NCI-H128 (cell line): ENCODE measurements around the gene CDK6.
"Not testable (repeated sequence)": the region's sequence is repeated elsewhere in the genome, so short reads cannot be mapped to it uniquely, and the experiment has no call there.

Source experiments
- DNase-seq: peaks from one replicate; lab custom pipeline; 2025; ENCODE audit not compliant: unreplicated experiment; lab: John Stamatoyannopoulos, UW

CDK6 gene

DNA sequence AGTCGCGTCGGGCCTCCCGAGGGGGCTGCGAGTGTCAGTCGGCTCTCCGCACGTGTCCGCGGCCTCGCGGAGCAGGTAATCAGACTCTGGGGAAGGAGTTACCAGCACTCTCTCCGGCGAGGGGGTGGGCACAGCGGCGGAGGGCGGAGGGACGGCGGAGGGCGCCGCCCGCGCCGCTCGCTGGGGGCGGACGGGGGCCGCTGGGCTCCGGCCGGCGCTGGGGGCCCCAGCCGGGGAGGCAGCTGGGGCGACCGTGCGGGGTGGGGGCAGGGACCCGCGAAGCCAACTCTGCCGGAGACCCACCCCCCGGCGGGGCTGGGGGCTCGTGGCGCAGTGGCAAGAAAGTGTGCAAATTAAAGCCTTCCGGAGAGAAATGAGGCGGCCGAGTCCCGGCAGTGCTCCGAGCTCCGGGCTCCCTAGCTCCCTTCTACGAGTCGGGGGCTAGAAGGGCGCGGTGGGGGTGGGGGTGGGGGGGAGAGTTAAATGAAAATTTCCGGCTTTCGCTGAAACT lies at the start of gene CDK6:
CDK6 (minus strand) TSS at position 85 of the 511 bp plus-strand sequence. CDS start 3,250 bp downstream, outside the sequence.
- no peak for DNase-seq

GRCh38 chr7:92886039-92886438 lies 49.7 kb upstream of the CDK6 start:
- DNase-seq, result not testable (repeated sequence)

GRCh38 chr7:92884218-92884617 lies 47.8 kb upstream of the CDK6 start:
- DNase-seq, result no peak

- no peak for DNase-seq
These were observed 46.4 kb upstream of the CDK6 start for GRCh38 chr7:92882760-92883159.

- no peak for DNase-seq
These were observed 44.7 kb upstream of the CDK6 start for GRCh38 chr7:92881091-92881485.

- DNase-seq, result no peak
These were observed 44.1 kb upstream of the CDK6 start for GRCh38 chr7:92880212-92881090.

DNA sequence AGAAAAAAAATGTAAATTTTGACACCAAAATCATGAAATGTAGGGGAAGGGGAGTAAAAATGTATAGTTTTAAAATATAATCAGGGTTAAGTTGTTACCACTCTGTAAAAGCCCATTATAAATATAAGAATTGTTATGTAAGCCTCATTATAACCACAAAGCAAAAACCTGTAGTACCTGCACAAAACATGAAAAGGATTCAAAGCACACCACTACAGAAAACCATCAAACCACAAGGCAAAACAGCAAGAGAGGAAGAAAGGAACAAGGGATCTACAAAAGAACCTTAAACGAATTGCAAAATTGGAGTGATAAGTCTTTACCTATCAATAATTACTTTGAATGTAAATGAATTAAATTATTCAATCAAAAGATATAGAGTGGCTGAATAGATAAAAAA lies 41.0 kb upstream of the CDK6 start:
- no peak for DNase-seq

DNA sequence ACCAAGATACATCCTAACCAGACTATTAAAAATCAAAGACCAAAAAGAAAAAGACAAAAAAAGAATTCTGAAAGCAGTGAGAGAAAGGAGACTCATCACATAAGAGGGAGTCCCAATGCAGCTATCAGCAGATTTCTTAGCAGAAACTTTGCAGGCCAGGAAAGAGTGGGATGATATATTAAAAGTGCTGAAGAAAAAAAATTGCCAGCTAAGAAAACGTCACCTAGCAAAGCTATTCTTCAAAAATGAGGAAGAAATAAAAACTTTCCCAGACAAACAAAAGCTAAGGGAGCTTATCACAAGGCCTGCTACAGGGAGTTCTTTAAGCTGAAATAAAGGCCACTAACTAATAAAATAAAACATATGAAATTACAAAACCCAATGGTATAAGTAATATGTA lies 40.5 kb upstream of the CDK6 start:
- DNase-seq, result no peak

- no peak for DNase-seq
These were observed 39.3 kb upstream of the CDK6 start for GRCh38 chr7:92875719-92876118.

GRCh38 chr7:92875173-92875572 lies 38.8 kb upstream of the CDK6 start:
- DNase-seq, result no peak

DNA sequence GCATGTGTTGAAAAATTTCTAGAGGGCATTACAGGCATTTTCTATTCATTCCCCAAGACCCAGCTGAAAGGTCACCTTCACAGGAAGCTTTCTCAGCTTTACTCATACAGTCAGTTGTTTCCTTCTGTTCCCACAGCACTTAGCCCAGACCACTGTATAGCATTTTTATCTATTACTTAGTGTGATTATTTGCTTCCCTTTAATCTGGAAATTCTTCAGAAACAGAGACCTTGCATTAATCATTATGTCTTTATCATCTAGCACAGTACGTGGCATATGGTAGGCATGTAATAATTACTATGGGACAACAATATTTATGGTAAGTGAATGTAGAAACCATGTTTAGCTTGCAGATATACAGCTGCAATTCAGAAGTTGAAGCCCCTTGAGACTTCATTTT lies 38.2 kb upstream of the CDK6 start:
- no peak for DNase-seq

DNA sequence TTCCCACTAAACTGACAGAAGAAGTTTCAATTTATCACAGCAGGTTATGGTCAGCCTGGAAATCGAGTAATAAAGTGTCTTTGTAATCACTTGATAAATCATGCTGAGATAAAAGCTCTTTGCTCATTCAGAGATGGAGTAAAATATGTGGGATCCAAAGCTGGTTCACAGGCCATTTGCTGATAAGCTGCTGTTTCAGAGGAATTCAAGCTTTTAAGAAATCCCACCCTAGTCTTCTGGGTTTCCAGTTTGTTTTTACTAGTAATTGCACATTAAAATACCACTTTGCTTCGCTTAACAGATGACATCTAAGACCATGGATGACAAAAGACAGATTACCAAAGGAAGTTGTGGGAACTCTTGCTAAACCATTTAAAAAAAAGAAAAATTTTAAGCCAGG lies 37.4 kb upstream of the CDK6 start:
- DNase-seq, result no peak

DNA sequence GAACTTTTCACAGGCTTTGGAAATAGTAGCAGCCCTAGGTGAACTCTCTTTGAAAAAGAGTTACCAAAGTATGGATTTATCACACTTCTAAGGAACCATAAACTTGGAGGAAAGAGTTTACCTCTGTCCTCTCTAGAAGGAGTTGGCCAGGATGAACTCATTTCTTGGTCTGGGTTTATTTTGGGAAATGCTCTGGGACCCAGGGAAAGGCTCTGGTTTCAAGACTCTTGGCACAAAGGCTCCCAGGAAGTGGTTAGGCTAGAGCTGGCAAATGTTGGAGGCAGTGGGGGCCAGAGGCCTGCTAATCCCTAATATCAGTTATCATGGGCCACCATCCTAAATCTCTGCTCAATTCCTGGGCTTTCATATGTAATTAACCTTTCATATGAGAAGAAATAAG lies 36.3 kb upstream of the CDK6 start:
- no peak for DNase-seq

GRCh38 chr7:92868683-92869293 lies 32.4 kb upstream of the CDK6 start:
- DNase-seq, result no peak

DNA sequence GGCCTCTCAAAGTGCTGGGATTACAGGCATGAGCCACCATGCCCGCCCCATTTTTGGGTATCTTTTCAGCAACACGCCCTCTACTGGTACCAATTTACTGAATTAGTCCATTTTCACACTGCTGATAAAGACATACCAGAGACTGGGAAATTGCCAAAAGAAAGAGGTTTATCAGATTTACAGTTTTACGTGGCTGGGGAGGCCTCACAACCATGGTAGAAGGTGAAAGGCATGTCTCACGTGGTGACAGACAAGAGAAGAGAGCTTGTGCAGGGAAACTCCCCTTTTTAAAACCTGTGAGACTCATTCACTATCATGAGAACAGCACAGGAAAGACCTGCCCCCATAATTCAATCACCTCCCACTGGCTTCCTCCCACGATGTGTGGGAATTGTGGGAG lies 27.8 kb upstream of the CDK6 start:
- not testable (repeated sequence) for DNase-seq

DNA sequence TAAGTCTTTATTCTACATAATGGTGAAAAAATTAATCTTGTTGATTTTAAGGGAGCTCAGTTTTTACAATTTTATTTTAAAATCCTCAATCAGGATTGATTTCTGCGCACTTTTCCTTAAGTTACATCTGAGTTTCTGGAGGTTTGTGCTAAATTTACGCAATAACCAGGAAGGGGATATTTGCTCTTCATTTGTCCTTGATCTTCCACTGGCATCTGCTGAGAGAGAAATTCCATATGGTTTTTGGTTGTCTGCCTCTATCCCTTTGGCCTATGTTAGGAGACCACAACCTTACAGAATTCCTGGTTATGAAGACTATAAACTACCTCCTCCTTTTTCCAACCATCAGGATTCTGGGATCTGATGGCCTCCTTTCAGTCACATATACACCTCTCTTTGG lies 20.1 kb upstream of the CDK6 start:
- DNase-seq, result no peak

DNA sequence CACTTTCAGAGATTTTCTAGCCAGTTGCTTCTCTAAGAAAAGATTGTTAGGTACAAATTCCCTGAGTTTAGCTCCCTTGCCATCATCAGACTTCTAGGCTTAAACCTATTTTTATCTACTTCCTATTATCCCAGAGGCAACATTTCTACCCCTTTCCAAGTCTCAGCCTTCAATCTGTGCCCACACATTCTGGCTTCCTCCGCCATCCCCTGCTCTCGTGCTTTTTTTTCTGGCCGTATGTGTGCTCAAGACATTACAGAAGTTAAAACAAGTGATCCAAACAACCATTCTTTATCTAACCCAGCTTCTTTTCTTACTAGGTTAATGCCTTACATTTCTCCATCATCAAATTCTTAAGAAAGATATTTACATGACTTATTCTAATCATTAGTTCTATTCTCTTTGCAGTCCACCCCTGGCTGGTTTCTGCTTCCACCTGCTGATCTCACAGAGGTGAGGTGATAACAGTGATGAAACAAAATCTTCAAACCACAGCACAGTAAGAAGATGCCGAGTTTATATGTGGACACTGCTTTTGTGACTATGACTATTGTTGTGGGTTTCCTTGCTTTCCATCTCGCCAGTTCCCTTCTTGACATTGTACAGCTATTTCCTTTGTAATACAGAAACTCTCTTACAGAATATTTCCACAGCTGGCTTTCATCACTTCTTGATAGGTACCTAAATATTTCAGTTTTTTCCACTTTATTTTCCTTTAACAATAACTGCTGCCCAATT lies 18.3 kb upstream of the CDK6 start:
- no peak for DNase-seq

- no peak for DNase-seq
These were observed 15.4 kb upstream of the CDK6 start for GRCh38 chr7:92851732-92852131.

- DNase-seq, result no peak
These were observed 14.1 kb upstream of the CDK6 start for GRCh38 chr7:92850516-92850915.

- DNase-seq, result no peak
These were observed 12.9 kb upstream of the CDK6 start for GRCh38 chr7:92849322-92849721.

- no peak for DNase-seq
These were observed 12.5 kb upstream of the CDK6 start for GRCh38 chr7:92848851-92849250.

DNA sequence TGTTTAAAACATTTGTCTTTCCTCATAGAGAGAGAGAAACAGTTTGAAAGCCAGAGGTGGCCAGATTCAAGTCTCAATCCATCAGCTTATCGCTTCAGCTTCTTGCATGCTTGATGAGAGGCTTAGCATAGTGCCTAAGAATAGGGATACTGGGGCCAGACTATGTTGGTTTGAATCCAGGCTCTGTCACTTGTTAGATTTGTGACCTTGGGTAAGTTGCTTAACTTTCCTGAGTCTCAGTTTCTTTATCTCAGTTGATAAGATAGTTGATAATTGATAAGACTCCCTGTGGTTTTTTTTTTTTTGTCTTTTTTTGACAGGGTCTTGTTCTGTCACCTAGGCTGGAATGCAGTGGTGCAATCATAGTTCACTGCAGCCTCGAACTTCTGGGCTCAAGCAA lies 12.1 kb upstream of the CDK6 start:
- DNase-seq, result no peak
